IPS-NIHi11 (cell line): ENCODE measurements around the gene MAGI1.
"Not testable (repeated sequence)": the region's sequence is repeated elsewhere in the genome, so short reads cannot be mapped to it uniquely, and the experiment has no call there.

Experiments
- DNase-seq: peaks from one replicate; pipeline ENCODE4 v3.0.0; 2012; ENCODE audit warnings: mixed read lengths, low spot score

The MAGI1 gene

GRCh38 chr3:65873028-65873427 lies 165.7 kb downstream of the MAGI1 start:
- DNase-seq: no peak

DNA sequence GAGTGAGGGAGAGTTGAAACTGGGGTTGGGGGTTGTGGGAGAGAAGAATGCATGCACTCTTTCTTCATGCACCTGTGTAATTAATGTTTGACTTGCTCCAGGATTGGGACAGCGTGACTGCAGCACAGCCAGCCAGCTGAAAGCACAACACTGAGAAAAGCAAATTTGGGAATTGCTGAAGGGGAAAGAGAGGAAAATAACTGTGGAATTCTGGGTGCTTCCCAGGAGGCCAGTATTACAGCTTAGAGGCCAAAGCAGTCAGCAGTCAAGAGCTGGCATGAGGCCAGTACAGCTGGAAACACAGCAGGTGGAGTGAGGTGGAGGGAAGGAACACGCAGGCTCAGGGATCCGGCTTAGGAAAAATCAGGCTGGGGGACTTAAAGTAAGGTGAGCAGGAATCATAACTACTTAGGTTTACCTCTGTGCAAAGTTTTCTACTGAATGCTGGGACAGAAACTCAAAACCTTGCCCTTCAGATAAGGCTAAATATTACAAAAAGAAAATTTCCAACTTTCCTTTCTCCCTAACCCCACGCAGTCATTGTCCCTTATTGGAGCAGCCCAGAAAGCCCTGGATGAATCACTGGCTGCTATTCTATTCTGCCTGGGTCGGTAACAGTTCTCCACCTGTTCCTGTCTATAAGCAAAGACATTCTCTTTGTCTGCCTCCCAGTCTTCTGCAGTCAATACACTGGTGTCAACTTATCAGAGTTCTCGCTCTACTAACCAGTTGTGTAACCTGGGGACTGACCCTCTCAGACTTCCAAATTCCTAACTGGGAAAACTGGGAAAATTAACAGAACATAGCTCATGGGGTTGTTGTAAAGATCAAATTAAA lies 167.2 kb downstream of the MAGI1 start:
- peak; percentile 44 for DNase-seq

GRCh38 chr3:65869798-65870197 lies 168.9 kb downstream of the MAGI1 start:
- DNase-seq: no peak

- no peak for DNase-seq
These were observed 171.1 kb downstream of the MAGI1 start for GRCh38 chr3:65867463-65868210.

GRCh38 chr3:65864357-65864904 lies 174.3 kb downstream of the MAGI1 start:
- DNase-seq: no peak

- no peak for DNase-seq
These were observed 177.0 kb downstream of the MAGI1 start for GRCh38 chr3:65861718-65862117.

- DNase-seq: not testable (repeated sequence)
These were observed 179.1 kb downstream of the MAGI1 start for GRCh38 chr3:65859612-65860011.

- DNase-seq: no peak
These were observed 180.0 kb downstream of the MAGI1 start for GRCh38 chr3:65858749-65859148.

- DNase-seq: no peak
These were observed 181.4 kb downstream of the MAGI1 start for GRCh38 chr3:65857327-65857726.

DNA sequence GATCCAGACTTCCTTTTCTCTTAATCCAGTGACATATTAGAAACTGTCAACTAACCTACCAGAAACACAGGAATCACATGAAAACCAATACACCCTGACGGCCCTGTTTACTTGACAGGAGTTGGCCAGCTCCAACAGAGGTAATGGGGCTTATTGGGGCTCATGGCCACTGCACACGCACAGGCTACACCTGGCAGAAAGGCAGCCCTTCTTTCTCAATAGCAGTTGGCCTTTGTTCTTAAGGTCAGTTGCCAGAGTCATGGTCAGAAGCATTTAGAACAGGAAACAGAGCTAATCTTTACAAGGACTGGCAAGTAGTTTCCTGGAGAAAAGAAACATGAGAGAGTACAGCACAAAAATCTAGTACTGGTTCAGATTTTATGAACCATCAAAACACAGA lies 181.8 kb downstream of the MAGI1 start:
- DNase-seq: no peak

GRCh38 chr3:65855370-65856100 lies 183.2 kb downstream of the MAGI1 start:
- no peak for DNase-seq

GRCh38 chr3:65854606-65855304 lies 184.0 kb downstream of the MAGI1 start:
- no peak for DNase-seq

- DNase-seq: no peak
These were observed 186.9 kb downstream of the MAGI1 start for GRCh38 chr3:65851827-65852226.

DNA sequence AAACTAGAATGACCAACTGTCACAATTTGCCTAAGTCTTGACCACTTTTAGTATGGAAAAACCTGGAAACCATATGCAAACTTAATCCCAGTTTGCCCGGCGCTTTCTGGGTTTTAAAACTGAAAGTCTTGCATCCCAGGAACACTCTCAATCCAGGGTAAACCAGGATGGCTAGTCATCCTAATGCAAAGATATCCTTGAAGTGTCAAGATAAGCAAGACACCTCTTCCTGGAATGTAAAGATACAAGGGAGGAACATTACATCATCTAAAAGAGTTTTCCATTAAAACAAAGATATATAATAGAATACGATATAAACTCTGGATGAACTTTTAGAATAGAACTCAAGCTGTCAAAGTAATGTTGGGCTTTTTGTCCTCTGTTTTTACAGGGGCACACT lies 188.5 kb downstream of the MAGI1 start:
- DNase-seq: no peak

DNA sequence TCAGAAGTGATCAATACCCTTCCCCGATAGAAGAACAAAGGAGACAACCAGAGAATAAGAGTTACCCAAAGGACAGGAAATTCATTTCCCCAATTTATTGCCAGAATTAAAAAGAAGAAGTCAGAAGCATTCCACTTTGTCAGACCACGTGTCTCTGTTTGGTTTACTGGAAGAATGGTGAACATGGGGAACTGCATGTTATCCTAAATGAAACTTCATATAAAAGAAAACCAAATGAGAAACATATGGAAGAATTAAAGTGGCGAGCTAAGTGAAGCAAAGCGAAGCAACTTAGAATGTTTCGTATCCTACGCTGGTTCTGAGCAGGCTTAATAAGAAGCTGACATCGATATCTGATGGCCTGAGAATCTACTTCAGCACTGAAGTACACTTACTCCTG lies 190.7 kb downstream of the MAGI1 start:
- DNase-seq: no peak

DNA sequence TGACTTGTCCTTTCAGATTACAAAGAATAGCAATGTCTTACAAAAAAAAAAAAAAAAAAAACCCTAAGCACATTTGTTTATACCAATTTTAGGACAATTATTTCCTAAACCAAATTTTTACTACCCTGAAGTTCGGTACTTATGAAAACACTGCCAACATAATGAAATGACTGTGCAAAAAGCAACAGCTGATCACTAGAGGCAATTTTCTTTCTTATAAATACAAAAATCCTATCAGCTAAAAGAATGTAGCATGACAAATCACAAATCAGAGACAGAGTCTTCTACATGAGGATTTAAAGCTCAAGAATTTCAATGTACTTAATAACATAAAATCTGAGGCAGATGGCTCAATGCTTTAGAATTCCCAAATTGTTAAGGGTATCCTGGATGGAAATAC lies 191.8 kb downstream of the MAGI1 start:
- DNase-seq: no peak

DNA sequence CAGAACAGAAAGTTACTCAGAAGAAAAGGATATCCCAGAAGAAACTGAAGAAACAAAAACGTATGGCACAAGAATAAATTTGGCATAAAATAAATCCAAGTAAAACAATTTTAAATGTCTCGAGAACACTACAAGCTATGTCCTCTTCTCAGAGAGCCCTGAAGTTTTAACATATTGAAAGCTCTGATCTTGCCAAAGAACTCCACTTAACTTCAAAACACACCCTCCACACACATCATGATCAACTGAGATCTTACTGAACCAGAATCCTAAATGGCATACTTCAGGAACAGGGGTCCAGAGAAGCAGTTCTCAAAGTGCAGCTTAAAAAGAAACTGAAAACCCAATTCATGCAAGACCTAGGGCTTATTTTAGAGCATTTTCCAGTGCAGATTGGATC lies 194.3 kb downstream of the MAGI1 start:
- DNase-seq: no peak

DNA sequence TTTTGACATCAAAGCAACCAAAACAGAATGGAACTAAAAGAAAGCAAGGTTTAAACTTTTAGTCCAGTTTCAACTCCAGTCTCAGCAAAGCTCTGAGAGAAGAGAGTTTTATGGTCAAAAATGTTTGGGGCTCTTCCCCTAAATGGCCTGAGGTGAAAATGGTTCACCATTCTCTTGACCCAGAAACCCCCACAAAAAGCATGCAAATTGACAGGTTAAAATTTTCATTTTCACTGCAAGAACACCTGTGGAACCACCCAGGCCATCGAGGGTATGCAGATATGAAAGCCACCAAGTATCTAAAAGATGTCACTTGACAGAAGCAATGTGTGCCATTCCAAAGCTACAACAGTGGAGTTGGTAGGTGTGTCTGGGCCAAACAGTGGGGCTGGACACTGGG lies 195.0 kb downstream of the MAGI1 start:
- no peak for DNase-seq

- no peak for DNase-seq
These were observed 201.1 kb downstream of the MAGI1 start for GRCh38 chr3:65837604-65838003.

GRCh38 chr3:65836047-65836446 lies 202.7 kb downstream of the MAGI1 start:
- no peak for DNase-seq

GRCh38 chr3:65833761-65834505 lies 204.8 kb downstream of the MAGI1 start:
- DNase-seq: no peak
